ENCODE measurements around the gene NUP133. TPM values are rescaled to one million over a fixed set of nuclear protein-coding genes. Genes with fewer than 3 reads are reported as not detected.
"Not testable (repeated sequence)": the region's sequence is repeated elsewhere in the genome, so short reads cannot be mapped to it uniquely, and the experiment has no call there.

NUP133 gene
- total and polyA plus RNA-seq, 2 donors from 2014 or later, result 15.9 to 35.0 TPM

GRCh38 chr1:229523052-229523451 lies 14.9 kb upstream of the NUP133 start:
- no peak overlapping the region for H3K27ac ChIP-seq (ENCODE audit: low read depth in 2 of 2, low read length in 2 of 2)
- FAIRE-seq (no peak), DNase-seq (no peak)
- no peak for TF ChIP-seq CTCF (IDR thresholded peaks at IDR 0.05; ENCODE audit: borderline replicate concordance, extremely low read depth, insufficient read depth)
- no peaks in the 10 kb centered on the region for H3K9me3 ChIP-seq (ENCODE audit: control insufficient read depth in 2 of 3, insufficient read depth in 1 of 3, low read length in 3 of 3)
- no peaks in the 10 kb centered on the region for H3K27me3 ChIP-seq (ENCODE audit: control insufficient read depth, insufficient read depth, low read length)
- intact Hi-C loops (cut with DNase I), result no loop called here
- no peaks in the 10 kb centered on the region for H3K4me1 ChIP-seq (ENCODE audit: control insufficient read depth in 2 of 3, insufficient read depth in 2 of 3, low read depth in 1 of 3, low read length in 3 of 3)
- H3K9ac ChIP-seq (ENCODE audit: low read length in 3 of 3), result no peak overlapping the region
- H3K36me3 ChIP-seq (ENCODE audit: control insufficient read depth in 2 of 3, insufficient read depth in 3 of 3, low read length in 3 of 3), result peaks cover 0 to 31% (median 7%) of the 10 kb centered on the region in 3 donors
- H3K4me3 ChIP-seq (ENCODE audit: low read length in 3 of 3), result no peak overlapping the region

DNA sequence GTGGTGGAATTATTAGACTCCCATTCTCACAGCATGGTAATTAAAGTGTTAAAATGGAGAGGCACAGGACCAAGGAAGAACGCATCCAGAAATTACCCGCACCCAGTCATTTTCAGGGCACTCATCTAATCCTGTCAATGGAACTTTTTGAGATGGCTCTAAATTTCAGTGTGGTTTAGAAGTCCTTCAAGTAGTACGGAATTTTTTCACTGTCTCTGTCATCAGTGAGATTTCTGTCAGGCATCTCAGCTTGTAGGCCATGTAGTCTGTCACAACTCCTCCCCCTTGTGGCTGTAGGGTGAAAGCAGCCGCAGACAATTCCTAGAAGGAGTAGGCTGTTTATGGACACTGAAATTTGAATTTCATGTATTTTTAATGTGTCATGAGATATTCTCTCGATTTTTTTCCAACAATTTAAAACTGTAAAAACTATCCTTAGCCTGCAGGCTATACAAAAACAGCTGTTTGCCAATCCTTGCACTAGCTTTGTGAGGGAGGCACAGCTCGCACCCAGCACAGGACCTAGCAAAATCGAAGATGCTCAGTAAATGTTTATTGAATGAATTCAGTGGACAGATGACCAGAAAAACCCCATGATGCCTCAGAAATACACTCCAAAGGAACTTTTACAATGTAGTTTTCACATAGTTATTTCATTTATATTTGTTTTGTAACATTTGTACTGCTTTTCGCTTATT lies 6.6 kb upstream of the NUP133 start:
- DNase-seq (peak in 4 of 5 donors; percentile 48 to 87 (median 72)), FAIRE-seq (peak; percentile 89)
- Histone ChIP-seq H3K27me3 (ENCODE audit: control insufficient read depth, insufficient read depth, low read length) (no peaks in the 10 kb centered on the region), H3K36me3 (ENCODE audit: control insufficient read depth in 2 of 3, insufficient read depth in 3 of 3, low read length in 3 of 3) (peaks cover 0 to 11% (median 2%) of the 10 kb centered on the region in 3 donors), H3K9ac (ENCODE audit: low read length in 3 of 3) (no peak overlapping the region), H3K4me1 (ENCODE audit: control insufficient read depth in 2 of 3, insufficient read depth in 2 of 3, low read depth in 1 of 3, low read length in 3 of 3) (no peaks in the 10 kb centered on the region), H3K4me3 (ENCODE audit: low read length in 3 of 3) (no peak overlapping the region), H3K27ac (ENCODE audit: low read depth in 2 of 2, low read length in 2 of 2) (no peak overlapping the region), H3K9me3 (ENCODE audit: control insufficient read depth in 2 of 3, insufficient read depth in 1 of 3, low read length in 3 of 3) (no peaks in the 10 kb centered on the region)
- intact Hi-C loops (cut with DNase I), result no loop called here
- TF ChIP-seq CTCF (IDR thresholded peaks at IDR 0.05; ENCODE audit: borderline replicate concordance, extremely low read depth, insufficient read depth), result peak; percentile 72

- H3K4me3 ChIP-seq (ENCODE audit: low read length in 3 of 3); H3K9me3 ChIP-seq (ENCODE audit: control insufficient read depth in 2 of 3, insufficient read depth in 1 of 3, low read length in 3 of 3); H3K27ac ChIP-seq (ENCODE audit: low read depth in 2 of 2, low read length in 2 of 2); H3K9ac ChIP-seq (ENCODE audit: low read length in 3 of 3); DNase-seq; H3K36me3 ChIP-seq (ENCODE audit: control insufficient read depth in 2 of 3, insufficient read depth in 3 of 3, low read length in 3 of 3); FAIRE-seq; intact Hi-C loops (cut with DNase I); H3K27me3 ChIP-seq (ENCODE audit: control insufficient read depth, insufficient read depth, low read length): not testable (repeated sequence)
- H3K4me1 ChIP-seq (ENCODE audit: control insufficient read depth in 2 of 3, insufficient read depth in 2 of 3, low read depth in 1 of 3, low read length in 3 of 3), result peaks cover 0 to 11% (median 0%) of the 10 kb centered on the region in 3 donors
Observed at GRCh38 chr1:229511625-229512024, 3.5 kb upstream of the NUP133 start.

- intact Hi-C loops (cut with DNase I); FAIRE-seq: not testable (repeated sequence)
- H3K4me1 ChIP-seq (ENCODE audit: control insufficient read depth in 2 of 3, insufficient read depth in 2 of 3, low read depth in 1 of 3, low read length in 3 of 3), result peaks cover 0 to 11% (median 0%) of the 10 kb centered on the region in 3 donors
Observed at GRCh38 chr1:229511201-229511600, 3.1 kb upstream of the NUP133 start.

More at GRCh38 chr1:229511201-229511600, 3.1 kb upstream of the NUP133 start:
- not testable (repeated sequence) for H3K27me3 ChIP-seq (ENCODE audit: control insufficient read depth, insufficient read depth, low read length); H3K36me3 ChIP-seq (ENCODE audit: control insufficient read depth in 2 of 3, insufficient read depth in 3 of 3, low read length in 3 of 3); H3K9ac ChIP-seq (ENCODE audit: low read length in 3 of 3); DNase-seq; H3K9me3 ChIP-seq (ENCODE audit: control insufficient read depth in 2 of 3, insufficient read depth in 1 of 3, low read length in 3 of 3); H3K4me3 ChIP-seq (ENCODE audit: low read length in 3 of 3); H3K27ac ChIP-seq (ENCODE audit: low read depth in 2 of 2, low read length in 2 of 2)
